HepG2 (cell line): ENCODE measurements around the gene ABHD2. TPM values are rescaled to one million over a fixed set of nuclear protein-coding genes. Genes with fewer than 3 reads are reported as not detected.

Source experiments
- EED ChIP-seq: sonication (generic); formaldehyde crosslinking; IDR thresholded peaks from 2 replicates; pipeline ENCODE4 v1.5.0; 2020; ENCODE audit warnings: mild to moderate bottlenecking, missing genetic modification reagents
- HNF4A ChIP-seq: sonication (generic); formaldehyde crosslinking; IDR thresholded peaks from 2 replicates; pipeline ENCODE4 v1.4.0; 2020; ENCODE audit warnings: missing genetic modification reagents
- PBX2 ChIP-seq: IDR thresholded peaks from 2 replicates; pipeline ENCODE4 v1.6.1; 2016; ENCODE audit warnings: control low read depth
- PITX1 ChIP-seq: sonication (generic); formaldehyde crosslinking; IDR thresholded peaks from 2 replicates; pipeline ENCODE4 v1.5.1; 2020; ENCODE audit warnings: mild to moderate bottlenecking, missing genetic modification reagents
- RORA ChIP-seq: sonication (generic); formaldehyde crosslinking; IDR thresholded peaks from 2 replicates; pipeline ENCODE4 v1.5.0; 2020; ENCODE audit warnings: mild to moderate bottlenecking, missing genetic modification reagents, moderate library complexity
- TEF ChIP-seq: sonication (generic); formaldehyde crosslinking; IDR thresholded peaks from 2 replicates; pipeline ENCODE4 v1.5.0; 2020; ENCODE audit warnings: missing genetic modification reagents
- ZNF407 ChIP-seq: sonication (generic); formaldehyde crosslinking; IDR thresholded peaks from one replicate; pipeline ENCODE4 v1.5.1; 2020; ENCODE audit warnings: mild to moderate bottlenecking, missing genetic modification reagents; ENCODE audit errors: not compliant biosample characterization
- ZNF878 ChIP-seq: sonication (generic); formaldehyde crosslinking; IDR thresholded peaks from 2 replicates; pipeline ENCODE4 v1.8.1; 2023; ENCODE audit warnings: mild to moderate bottlenecking, missing genetic modification reagents, moderate library complexity
- polyA plus RNA-seq, 8 experiments: library from polyadenylated mRNA; depleted of rRNA in 3 of 8; stranded (reverse) in 7 of 8; unstranded in 1 of 8; fragments of >200 nt; fragmentation: Illumina TruSeq in 4 of 8; extraction: Trizol in 4 of 8; gene quantifications; 2 replicates each; pipeline versions ENCODE4 v1.2.1 to v1.2.3, GENCODE V29; 2011 to 2016; ENCODE audit warnings: low read depth in 4 of 8, missing spikeins in 1 of 8, mixed read lengths in 1 of 8; ENCODE audit not compliant: insufficient read depth in 1 of 8
- total RNA-seq, 5 experiments: library from RNA; depleted of rRNA; stranded (reverse); fragments of >200 nt; fragmentation: Illumina TruSeq; extraction: Trizol; gene quantifications; 2 replicates each; pipeline ENCODE4 v1.2.3, GENCODE V29; 2016; ENCODE audit warnings: low read depth in 1 of 5
- TF ChIP-seq, protein P1 (sequence below): sonication (generic); formaldehyde crosslinking; IDR thresholded peaks from 2 replicates; pipeline ENCODE4 v1.5.0; 2020; ENCODE audit warnings: mild to moderate bottlenecking, missing genetic modification reagents, borderline replicate concordance

ABHD2 gene
- total and polyA plus RNA-seq, 2 of the 13 experiments (the other 11 are each of a cell fraction or from before 2014, with no cell fraction given) = 14.8 to 22.4 TPM

DNA sequence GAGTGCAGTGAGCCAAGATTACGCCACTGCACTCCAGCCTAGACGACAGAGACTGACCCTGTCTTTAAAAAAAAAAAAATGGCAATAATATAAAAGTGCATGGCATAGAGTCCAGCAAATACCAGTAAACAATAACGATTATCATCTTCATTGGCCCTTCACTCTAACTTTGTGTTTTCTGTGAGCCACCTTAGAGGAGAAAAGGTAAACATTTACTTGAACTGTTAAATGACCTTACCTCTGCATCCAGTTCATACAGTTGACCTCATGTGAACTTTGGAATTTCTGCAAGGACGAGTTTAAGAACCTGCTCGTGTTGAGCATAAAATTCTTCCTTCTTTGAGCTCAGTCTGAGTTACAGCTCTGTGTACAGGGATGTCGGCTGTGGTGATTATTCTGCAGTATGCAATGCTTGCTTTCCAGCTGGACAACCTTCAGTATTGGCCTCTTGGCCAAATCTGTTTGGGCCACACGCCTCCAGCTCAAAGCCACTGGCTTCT is 76.5 kb downstream of the ABHD2 start (continued):
- no peak for TF ChIP-seq TEF (CRISPR knock-in tag)
- TF ChIP-seq ZNF407 = no peak
- TF ChIP-seq PBX2 (CRISPR knock-in tag) = no peak
- no peak for TF ChIP-seq RORA (CRISPR knock-in tag)
- TF ChIP-seq, protein P1, sequence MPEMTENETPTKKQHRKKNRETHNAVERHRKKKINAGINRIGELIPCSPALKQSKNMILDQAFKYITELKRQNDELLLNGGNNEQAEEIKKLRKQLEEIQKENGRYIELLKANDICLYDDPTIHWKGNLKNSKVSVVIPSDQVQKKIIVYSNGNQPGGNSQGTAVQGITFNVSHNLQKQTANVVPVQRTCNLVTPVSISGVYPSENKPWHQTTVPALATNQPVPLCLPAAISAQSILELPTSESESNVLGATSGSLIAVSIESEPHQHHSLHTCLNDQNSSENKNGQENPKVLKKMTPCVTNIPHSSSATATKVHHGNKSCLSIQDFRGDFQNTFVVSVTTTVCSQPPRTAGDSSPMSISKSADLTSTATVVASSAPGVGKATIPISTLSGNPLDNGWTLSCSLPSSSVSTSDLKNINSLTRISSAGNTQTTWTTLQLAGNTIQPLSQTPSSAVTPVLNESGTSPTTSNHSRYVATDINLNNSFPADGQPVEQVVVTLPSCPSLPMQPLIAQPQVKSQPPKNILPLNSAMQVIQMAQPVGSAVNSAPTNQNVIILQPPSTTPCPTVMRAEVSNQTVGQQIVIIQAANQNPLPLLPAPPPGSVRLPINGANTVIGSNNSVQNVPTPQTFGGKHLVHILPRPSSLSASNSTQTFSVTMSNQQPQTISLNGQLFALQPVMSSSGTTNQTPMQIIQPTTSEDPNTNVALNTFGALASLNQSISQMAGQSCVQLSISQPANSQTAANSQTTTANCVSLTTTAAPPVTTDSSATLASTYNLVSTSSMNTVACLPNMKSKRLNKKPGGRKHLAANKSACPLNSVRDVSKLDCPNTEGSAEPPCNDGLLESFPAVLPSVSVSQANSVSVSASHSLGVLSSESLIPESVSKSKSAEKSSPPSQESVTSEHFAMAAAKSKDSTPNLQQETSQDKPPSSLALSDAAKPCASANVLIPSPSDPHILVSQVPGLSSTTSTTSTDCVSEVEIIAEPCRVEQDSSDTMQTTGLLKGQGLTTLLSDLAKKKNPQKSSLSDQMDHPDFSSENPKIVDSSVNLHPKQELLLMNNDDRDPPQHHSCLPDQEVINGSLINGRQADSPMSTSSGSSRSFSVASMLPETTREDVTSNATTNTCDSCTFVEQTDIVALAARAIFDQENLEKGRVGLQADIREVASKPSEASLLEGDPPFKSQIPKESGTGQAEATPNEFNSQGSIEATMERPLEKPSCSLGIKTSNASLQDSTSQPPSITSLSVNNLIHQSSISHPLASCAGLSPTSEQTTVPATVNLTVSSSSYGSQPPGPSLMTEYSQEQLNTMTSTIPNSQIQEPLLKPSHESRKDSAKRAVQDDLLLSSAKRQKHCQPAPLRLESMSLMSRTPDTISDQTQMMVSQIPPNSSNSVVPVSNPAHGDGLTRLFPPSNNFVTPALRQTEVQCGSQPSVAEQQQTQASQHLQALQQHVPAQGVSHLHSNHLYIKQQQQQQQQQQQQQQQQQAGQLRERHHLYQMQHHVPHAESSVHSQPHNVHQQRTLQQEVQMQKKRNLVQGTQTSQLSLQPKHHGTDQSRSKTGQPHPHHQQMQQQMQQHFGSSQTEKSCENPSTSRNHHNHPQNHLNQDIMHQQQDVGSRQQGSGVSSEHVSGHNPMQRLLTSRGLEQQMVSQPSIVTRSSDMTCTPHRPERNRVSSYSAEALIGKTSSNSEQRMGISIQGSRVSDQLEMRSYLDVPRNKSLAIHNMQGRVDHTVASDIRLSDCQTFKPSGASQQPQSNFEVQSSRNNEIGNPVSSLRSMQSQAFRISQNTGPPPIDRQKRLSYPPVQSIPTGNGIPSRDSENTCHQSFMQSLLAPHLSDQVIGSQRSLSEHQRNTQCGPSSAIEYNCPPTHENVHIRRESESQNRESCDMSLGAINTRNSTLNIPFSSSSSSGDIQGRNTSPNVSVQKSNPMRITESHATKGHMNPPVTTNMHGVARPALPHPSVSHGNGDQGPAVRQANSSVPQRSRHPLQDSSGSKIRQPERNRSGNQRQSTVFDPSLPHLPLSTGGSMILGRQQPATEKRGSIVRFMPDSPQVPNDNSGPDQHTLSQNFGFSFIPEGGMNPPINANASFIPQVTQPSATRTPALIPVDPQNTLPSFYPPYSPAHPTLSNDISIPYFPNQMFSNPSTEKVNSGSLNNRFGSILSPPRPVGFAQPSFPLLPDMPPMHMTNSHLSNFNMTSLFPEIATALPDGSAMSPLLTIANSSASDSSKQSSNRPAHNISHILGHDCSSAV (CRISPR knock-in tag) = no peak
- TF ChIP-seq HNF4A (CRISPR knock-in tag) = peak; percentile 82
- TF ChIP-seq EED = no peak
- no peak for TF ChIP-seq PITX1
- TF ChIP-seq ZNF878 = no peak
